ENCODE data around the gene GCK. TPM values are rescaled to one million over a fixed set of nuclear protein-coding genes. Genes with fewer than 3 reads are reported as not detected.

GCK gene
- total and polyA plus RNA-seq, 2 donors (not counting 1 experiment from before 2014, with no cell fraction given) = 0.22 to 0.24 TPM

DNA sequence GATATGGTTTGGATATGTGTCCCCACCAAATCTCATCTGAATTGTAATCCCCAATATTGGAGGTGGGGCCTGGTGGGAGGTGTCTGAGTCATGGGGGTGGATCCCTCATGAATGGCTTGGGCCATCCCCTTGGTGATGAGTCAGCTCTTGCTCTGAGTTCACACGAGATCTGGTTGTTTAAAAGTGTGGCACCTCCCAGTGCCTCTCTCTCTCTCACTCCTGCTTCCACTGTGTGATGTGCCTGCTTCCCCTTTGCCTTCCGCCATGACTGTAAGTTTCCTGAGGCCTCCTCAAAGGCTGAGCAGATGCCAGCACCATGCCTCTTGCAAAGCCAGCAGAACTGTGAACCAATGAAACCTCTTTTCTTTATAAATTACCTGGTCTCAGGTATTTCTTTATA, 4.8 kb upstream of the GCK start:
- Mint-ChIP-seq H3K27ac (no peak overlapping the region), H3K9me3 (ENCODE audit: insufficient read depth) (no peaks in the 10 kb centered on the region), H3K4me3 (no peak overlapping the region), H3K27me3 (peaks cover 22% of the 10 kb centered on the region), H3K4me1 (no peaks in the 10 kb centered on the region)
- Histone ChIP-seq H3K36me3 (replicated peaks in 1 of 2; ENCODE audit: control extremely low read depth in 1 of 2, control insufficient read depth in 1 of 2, extremely low read depth in 1 of 2, insufficient read depth in 2 of 2, low read length in 1 of 2) (no peaks in the 10 kb centered on the region), H3K27ac (ENCODE audit: low read length in 2 of 2) (no peak overlapping the region), H3K27me3 (replicated peaks in 1 of 4; ENCODE audit: control extremely low read depth in 1 of 4, control insufficient read depth in 3 of 4, insufficient read depth in 4 of 4, low read length in 3 of 4) (no peaks in the 10 kb centered on the region), H3K4me2 (replicated peaks; ENCODE audit: low read depth, low read length, poor library complexity, severe bottlenecking) (no peak overlapping the region), H2AFZ (ENCODE audit: insufficient read depth, low read depth, low read length, poor library complexity, severe bottlenecking) (no peak overlapping the region), H3K79me2 (ENCODE audit: control insufficient read depth, insufficient read depth, low read length) (no peaks in the 10 kb centered on the region), H3K4me3 (ENCODE audit: control extremely low read depth in 1 of 5, extremely low read depth in 1 of 5, insufficient read depth in 1 of 5, low read depth in 2 of 5, low read length in 4 of 5) (no peak overlapping the region), H3K4me1 (ENCODE audit: control insufficient read depth in 2 of 2, insufficient read depth in 2 of 2, low read length in 2 of 2) (no peaks in the 10 kb centered on the region), H4K20me1 (ENCODE audit: control insufficient read depth, insufficient read depth, low read length, poor library complexity, severe bottlenecking) (no peaks in the 10 kb centered on the region), H3K9me3 (ENCODE audit: control extremely low read depth in 1 of 3, control insufficient read depth in 2 of 3, insufficient read depth in 1 of 3, low read length in 2 of 3) (no peaks in the 10 kb centered on the region), H3K9ac (ENCODE audit: low read length) (no peak overlapping the region)
- intact Hi-C loops (cut with micrococcal nuclease) = no loop called here
- DNase-seq = no peak
- ATAC-seq (ENCODE audit: low read depth) = no peak
- POLR2A ChIA-PET = no interaction called here
- whole genome bisulfite sequencing (ENCODE audit: insufficient coverage) = 79% methylated on average over 2 of the region's 2 CpGs
- no peak for TF ChIP-seq EZH2 (IDR thresholded peaks at IDR 0.05; ENCODE audit: borderline replicate concordance, insufficient read depth, low read depth, low read length, poor library complexity, severe bottlenecking)
- TF ChIP-seq CTCF (IDR thresholded peaks at IDR 0.05) = no peak
- CTCF ChIA-PET = no interaction called here

GRCh38 chr7:44193011-44193802, 4.0 kb upstream of the GCK start:
- no peaks in the 10 kb centered on the region for H3K9me3 Mint-ChIP-seq (ENCODE audit: insufficient read depth)
- no peak overlapping the region for H3K4me3 Mint-ChIP-seq
- Histone ChIP-seq H3K36me3 (replicated peaks in 1 of 2; ENCODE audit: control extremely low read depth in 1 of 2, control insufficient read depth in 1 of 2, extremely low read depth in 1 of 2, insufficient read depth in 2 of 2, low read length in 1 of 2) (no peaks in the 10 kb centered on the region), H3K4me1 (ENCODE audit: control insufficient read depth in 2 of 2, insufficient read depth in 2 of 2, low read length in 2 of 2) (no peaks in the 10 kb centered on the region), H3K4me3 (ENCODE audit: control extremely low read depth in 1 of 5, extremely low read depth in 1 of 5, insufficient read depth in 1 of 5, low read depth in 2 of 5, low read length in 4 of 5) (no peak overlapping the region), H3K79me2 (ENCODE audit: control insufficient read depth, insufficient read depth, low read length) (no peaks in the 10 kb centered on the region), H2AFZ (ENCODE audit: insufficient read depth, low read depth, low read length, poor library complexity, severe bottlenecking) (no peak overlapping the region), H3K27ac (ENCODE audit: low read length in 2 of 2) (no peak overlapping the region), H4K20me1 (ENCODE audit: control insufficient read depth, insufficient read depth, low read length, poor library complexity, severe bottlenecking) (no peaks in the 10 kb centered on the region), H3K9me3 (ENCODE audit: control extremely low read depth in 1 of 3, control insufficient read depth in 2 of 3, insufficient read depth in 1 of 3, low read length in 2 of 3) (no peaks in the 10 kb centered on the region), H3K27me3 (replicated peaks in 1 of 4; ENCODE audit: control extremely low read depth in 1 of 4, control insufficient read depth in 3 of 4, insufficient read depth in 4 of 4, low read length in 3 of 4) (no peaks in the 10 kb centered on the region), H3K4me2 (replicated peaks; ENCODE audit: low read depth, low read length, poor library complexity, severe bottlenecking) (no peak overlapping the region), H3K9ac (ENCODE audit: low read length) (no peak overlapping the region)
- intact Hi-C loops (cut with micrococcal nuclease) = no loop called here
- POLR2A ChIA-PET = no interaction called here
- WGBS (ENCODE audit: insufficient coverage) = 100% methylated on average over 3 of the region's 7 CpGs
- H3K27me3 Mint-ChIP-seq = peaks cover 22% of the 10 kb centered on the region
- DNase-seq (no peak), ATAC-seq (ENCODE audit: low read depth) (no peak)
- H3K4me1 Mint-ChIP-seq = no peaks in the 10 kb centered on the region
- CTCF ChIA-PET = interaction anchor here (0.9 kb wide), 1 partner anchor 287 kb away, joined by 3 read pairs; no protein-coding TSS in a partner anchor
- peak overlapping the region; percentile 16 for H3K27ac Mint-ChIP-seq
- TF ChIP-seq CTCF (IDR thresholded peaks at IDR 0.05) (no peak), EZH2 (IDR thresholded peaks at IDR 0.05; ENCODE audit: borderline replicate concordance, insufficient read depth, low read depth, low read length, poor library complexity, severe bottlenecking) (no peak)
